Testis (tissue), 2 donors: ENCODE measurements around the gene BCAR3.

Experiments
- CTCF ChIP-seq, 3 experiments: fragments of 450-650 bp in 2 of 3; fragments of 200-600 bp in 1 of 3; sonication (generic) in 1 of 3; IDR thresholded peaks; one replicate each; pipeline ENCODE4 v1.5.1; 2016 to 2019; ENCODE audit warnings: antibody characterized with exemption in 3 of 3, mild to moderate bottlenecking in 2 of 3, moderate library complexity in 1 of 3
- POLR2A ChIP-seq: fragments of 450-650 bp; IDR thresholded peaks from one replicate; pipeline ENCODE4 v1.6.1; 2017; ENCODE audit warnings: antibody characterized with exemption, mild to moderate bottlenecking, moderate library complexity

DNA sequence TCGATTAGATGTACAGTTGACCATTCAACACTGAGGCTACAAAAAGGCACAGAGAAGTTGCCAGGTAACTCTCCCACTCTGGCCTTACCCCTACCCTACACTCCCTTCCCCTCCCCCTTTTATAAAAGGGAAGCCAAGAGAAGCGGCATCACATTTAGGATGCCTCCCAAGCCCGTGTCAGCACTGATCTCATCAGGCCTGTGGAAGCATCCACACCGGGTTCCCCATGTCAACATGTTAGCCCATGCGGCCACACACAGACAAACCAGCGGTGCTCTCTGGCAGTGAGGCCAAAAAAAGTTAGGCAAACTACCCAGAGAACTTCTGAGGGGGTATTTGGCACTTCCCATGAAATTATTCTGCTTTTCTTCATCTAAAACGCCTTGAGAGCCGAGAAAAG is 29.9 kb downstream of the BCAR3 start:
- TF ChIP-seq CTCF (IDR thresholded peaks at IDR 0.05) = no peak
- no peak for TF ChIP-seq POLR2A
